ENCODE data around the gene SCRN2.
A peak's percentile ranks its signal among the peaks of the same experiment; 100 is the strongest.

The SCRN2 gene
- total RNA-seq, result 7.8 to 24.4 reads per million in 2 donors

DNA sequence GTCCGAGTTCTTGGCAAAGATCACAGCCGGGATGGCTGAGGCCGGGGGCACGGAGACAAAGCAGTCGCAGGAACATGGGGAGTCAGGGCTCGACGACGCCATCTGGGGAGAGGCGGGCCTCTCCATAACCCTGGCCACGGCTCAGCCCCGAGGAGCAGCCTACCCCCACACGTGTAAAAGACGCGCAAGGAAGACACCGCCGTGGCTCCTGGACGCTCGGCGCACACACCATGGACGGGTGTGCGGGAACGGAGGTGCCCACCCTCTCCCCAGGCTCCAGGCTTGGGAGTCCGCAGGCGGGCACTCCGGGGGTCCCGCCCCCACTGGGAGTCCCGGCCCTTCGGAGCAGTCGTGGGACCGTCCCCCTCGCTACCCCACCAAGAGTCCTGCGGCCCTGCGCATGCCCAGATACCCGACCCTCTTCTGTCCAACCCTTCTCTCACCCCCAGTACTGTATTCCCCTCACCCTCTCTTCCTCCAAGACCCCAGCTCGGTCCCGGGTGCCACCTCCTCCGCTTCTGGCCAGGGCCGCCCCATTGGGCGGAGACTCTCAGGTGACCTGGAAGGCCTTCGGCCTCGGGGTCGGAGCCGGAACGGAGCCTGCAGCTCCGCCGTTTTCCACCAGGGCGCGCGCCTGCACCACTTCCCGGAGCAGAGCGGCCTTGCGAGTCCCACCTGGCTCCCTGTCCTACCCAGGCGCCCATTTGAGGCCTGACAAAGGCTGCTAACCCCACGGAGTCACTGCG is at the start of gene SCRN2:
Gene SCRN2, minus strand, starts transcription at position 532 of the 746 bp plus-strand sequence. Its CDS starts 430 bp downstream, at position 102.
- DNase-seq, result peak; percentile 72 to 86 (median 75)

DNA sequence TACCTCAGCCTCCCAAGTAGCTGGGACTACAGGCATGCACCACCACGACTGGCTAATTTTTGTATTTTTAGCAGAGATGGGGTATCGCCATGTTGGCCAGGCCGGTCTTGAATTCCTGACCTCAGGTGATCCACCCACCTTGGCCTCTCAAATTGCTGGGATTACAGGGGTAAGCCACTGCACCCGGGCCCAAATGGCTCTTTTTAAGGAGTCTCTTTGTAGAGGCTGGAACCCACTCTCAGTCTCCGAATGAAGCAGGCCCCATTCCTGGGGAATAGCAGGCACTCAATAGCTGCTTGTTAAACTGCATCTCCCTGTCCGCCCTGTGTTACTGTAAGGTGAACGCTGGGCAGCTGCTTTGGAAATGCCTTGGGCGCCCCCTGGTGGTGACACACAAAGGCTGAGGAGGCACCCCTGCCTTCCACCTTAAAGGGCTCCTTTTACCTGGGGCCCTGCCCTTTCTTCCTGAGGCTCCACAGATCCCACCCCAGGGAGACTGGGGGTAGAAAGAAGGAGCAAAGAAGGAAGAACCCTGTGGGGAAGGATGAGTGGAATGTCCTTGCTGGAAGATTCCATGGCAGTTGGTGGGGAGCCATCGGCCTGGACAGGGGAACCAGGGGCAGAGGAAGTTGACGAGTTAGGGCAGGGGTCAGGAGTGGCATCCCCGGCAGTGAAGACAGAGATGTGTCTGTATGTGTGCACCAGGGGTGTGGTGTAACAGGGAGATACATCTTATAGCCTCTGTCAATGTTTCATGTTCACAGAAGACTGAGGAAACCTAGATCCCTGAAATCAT is 48.9 kb upstream of the SCRN2 start:
- DNase-seq, result peak; percentile 71 to 89 (median 86)

DNA sequence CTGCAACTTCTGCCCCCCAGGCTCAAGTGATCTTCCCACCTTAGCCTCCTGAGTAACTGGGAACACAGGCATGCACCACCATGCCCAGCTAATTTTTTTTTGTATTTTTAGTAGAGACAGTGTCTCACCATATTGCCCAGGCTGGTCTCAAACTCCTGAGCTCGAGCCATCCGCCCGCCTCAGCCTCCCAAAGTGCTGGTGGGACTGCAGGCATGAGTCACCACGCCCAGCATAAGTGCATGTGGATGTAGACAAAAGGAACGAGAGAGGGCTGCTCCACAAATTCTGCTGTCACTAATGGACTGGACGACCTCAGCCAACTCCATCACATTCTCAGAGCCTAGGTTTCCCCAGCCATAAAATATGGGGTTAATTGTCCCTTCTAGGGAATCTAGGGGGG is 47.2 kb upstream of the SCRN2 start:
- no peak for DNase-seq

DNA sequence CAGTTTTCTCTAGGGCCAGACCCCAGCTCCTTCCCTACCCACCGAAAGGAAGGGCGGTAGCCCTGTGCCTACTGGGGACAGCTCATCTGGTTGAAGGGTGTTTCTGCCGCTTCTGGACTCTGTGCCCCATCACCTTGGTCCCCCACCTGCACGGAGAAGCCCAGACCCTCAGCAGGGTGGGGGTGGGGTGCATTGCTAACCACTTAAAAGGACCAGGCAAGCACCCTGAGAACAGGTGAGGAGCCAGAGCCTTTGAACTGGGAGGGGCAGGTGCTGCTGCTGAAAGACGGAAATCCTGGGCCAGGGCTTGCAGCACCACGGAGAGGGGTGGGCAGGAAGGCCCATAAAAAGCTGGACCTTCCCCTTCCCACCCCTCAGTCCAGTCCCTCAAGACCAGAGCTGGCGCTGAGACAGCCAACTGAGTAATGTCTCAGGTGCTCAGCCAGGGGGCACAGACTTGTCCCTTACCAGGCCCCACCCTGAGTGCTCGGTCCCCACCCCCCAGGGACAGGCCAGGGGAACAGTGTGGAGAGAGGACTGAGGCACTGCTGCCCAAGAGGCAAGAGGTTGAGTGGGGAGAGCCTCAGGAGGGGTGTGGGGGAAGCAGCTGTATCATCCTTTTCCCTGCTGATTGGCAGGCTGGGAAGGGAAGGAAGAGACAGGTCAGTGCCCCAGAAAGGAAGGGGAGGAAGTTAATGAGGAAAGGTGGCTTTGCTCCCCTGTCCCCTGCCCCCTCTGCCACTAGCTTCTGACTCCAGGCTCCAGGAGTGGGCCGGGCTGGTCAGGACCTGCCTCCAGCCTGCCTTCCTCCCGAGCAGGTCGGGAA is 44.0 kb upstream of the SCRN2 start:
- DNase-seq, result no peak

DNA sequence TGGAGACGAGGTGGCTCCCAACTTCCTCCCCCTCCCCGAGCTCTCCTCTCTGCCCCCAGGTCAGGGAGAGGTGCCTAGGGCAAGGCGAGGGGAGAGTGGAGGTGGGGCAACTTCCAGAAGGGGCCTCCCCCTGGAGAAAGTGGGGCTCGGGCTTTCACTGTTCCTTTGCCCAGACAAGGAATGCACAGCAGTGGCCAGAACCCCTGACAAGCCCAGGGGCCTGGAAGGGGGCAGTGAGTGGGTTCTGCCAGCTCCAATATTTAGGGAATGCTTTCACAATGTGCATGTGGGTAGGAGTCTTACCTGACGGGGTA is 43.3 kb upstream of the SCRN2 start:
- DNase-seq, result no peak

DNA sequence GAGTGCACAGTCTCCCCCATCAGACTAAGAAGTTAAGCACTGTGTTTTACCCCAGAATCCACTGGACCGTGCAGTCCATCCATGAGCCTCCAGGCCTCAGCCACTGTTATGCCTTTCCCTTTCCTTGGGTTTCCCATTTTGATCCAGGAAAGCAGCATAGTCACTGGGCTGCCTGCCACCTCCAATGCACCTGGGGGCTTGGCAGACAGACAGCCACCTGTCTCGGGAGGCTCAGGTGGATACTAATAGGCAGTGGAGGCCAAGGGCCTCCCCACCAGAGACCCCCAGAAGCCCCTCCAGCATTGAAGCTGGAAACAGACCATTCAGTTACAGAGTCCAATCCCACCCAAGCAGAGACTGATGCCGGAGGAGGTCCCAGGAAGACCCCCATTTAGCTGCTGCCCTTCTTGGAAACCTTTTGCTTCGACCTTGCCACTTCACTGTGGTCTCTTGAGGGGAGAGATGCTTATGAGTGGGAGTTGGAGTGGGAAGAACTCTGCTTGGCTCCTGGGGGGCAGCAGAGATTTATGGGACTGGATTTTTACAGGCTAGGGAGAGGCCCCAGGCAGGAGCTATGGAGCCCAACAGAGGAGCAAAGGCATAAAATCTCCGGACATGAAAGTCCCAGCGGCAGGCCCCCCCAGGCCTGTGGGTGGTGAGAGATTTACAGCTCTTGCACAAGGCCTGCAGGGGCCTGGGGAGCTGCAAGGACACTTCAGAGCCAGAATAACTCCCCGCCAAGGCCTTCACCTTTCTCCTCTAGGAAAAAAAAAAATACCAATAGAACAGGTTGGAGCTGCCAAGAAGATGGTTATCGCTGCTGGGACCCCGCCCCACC is 42.7 kb upstream of the SCRN2 start:
- DNase-seq, result no peak

DNA sequence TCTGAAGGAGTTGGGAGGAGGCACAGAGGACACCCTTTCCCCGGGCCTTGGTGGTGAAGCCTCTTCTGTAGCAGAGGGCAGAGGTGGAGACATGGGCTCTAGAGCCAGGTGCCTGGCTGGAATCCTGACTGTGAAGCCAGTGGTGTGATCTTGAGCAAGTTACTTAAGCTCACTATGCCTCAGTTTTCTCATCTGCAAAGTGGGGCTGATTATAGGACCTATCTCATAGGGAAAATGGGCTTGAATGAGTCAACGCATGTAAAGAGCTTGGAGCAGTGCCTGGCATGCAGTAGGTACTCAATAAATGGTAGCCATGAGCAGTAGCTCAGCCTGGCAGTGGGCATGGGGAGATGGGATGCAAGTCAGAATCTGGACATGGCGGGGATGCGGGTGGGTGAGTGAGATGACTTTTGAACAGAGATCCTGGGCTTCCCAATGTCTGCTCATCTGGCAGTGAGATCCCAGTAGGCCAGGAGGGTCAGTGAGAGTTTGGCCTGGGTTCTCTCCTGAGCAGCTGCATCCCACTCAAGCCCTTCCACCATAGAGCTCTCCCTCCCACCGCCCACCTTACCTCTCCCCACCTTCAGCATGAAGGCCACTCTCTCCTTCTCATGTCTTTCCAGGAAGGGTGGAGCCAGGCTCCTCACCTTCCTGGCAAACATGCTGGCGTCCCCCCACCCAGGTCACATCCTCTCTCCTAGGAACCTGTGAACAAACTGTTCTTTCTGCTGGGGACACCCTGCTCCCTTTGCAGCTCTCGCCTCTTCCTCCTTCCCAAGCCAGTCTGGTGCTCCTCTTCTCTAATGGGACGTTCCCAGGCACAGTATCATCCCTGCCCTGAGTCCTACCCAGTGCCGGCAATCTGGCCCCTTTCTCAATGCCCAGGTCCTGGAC is 41.9 kb upstream of the SCRN2 start:
- DNase-seq, result no peak

DNA sequence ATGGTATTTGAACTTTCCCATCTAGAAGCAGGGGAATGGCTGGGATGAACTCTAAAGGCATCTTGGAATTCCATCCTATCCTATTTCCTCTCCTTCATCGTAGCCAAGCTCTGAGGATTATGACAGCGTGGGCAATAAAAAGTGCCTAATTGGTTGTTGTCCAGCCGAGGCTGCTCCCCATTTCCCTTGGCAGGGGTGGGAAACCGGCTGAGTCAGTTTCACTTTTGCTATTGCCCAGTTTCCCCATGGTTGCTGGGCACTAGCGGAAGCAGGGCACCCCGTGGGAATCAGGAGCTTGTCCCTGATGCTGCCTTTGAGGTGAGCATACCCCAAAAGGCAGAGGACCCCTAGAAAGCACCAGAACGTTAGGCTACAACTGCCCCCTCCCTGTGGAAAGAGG is 41.2 kb upstream of the SCRN2 start:
- no peak for DNase-seq

DNA sequence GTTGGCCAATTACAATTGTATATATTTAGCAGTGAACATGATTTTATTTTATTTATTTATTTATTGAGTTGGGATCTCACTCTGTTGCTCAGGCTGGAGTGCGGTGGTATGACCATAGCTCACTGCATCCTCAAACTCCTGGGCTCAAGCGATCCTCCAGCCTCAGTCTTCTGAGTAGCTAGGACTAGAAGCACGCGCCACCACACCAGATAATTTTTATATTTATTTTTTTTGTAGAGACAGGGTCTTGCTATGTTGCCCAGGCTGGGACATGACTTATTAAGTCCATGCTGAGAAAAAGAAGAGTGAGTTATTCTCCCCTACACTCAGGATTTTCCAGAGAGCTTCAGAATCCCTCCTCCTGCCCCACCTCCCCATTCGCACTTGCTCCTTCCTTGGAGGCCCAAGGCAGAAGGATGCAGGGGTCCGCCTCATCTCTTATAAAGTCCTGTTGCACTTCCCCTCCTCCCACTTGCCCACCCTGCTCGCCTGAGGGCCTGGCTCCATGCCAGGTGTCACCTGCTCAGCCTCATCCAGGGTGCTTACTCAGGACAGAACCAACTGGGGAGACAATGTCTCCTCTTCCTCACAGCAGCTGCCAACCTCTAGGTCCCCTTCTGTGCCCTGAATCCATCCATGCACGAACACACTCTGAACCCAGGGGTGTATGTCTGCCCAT is 38.8 kb upstream of the SCRN2 start:
- DNase-seq, result no peak

DNA sequence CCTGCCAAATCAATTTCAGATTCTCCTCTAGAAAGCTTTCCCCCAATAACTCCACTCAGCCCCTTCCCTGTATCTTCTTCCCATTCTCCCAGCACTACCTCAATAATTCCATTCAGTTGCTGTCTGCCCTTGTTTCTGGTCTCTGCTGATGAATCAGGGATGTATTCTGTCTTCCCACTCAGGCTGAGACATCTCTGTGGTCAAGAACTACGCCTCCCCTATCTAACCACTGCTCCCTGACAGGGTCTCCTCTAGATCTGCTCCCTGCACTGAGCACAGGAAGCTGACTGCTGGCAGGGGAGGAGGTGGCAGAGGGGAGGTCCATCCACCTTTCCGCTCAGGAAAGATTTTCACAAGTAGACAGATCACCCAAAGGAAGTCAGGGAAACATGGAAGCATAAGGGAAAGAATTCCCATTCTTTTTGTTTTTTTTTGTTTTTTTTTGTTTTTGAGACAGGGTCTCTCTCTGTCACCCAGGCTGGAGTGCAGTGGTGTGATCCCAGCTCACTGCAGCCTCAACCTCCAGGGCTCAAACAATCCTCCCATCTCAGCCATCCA is 38.0 kb upstream of the SCRN2 start:
- DNase-seq, result no peak

DNA sequence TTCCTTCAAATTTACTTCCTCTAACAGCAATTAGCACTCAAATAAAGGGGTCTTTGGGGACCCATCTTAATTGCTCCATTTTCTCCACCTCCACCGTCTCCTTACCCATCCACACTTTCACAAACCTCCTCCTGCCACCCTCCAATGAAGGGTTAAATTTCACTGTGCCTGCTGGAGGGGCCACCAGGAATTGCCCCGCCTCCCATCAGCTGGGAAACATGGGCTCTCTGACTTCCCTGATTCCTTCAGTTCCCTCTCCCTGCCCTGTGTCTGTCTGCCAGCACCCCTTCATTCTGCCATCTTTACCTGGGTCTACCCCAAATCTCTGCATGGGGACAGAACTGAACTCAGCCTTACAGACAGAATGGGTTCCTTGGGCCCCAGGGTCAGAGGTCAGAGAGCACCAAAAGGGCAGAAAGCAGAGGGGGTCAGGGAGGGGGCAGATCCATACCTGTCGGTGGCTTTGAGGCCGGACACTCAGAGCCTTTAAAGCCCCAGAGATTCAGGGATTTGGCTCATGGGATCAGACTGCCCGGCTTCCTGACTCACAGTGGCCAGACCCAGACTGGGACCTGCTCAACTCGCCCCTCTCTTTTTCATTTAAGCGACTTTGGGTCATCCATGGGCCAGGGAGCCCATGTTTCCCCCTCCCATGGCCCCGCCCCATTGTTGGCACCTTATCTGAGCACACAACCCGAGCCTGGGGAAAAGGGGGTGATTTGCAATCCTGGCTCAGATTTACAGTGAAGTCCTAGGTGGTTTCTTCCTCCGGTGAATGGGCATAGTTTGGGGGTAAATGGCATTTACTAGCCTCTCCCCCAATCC is 37.3 kb upstream of the SCRN2 start:
- no peak for DNase-seq

DNA sequence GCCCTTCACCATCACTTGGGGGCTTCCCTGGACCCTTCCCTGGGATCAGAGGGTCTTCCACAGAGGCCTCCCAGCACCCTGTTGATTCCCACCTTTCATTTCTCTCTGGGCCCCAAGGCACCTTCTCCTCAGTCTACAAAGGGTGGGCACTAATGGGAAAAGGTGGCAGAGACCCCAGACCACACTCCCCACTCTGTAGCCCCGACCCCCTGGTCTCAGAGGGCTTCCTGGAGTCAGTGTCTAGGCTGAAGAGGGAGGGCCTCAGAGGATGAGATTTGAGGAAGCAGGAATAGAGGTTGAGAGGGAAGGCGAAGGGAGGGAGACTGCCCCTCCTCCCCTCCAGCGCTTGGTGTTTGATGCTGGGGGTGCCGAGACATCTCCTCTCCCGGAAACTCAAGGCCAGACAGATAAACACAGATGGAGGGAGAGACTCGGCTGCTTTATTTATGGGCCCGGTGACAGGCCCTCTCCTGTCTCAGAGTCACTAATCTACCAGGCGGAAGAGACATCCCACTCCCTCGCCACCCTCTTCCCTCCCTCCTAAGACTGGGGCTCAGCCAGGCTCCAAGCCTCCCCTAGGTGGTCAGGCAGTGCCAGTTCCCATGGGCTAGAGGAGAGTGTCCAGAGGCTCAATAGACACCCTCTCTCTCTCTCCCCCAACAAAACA is 36.4 kb upstream of the SCRN2 start:
- DNase-seq, result no peak

DNA sequence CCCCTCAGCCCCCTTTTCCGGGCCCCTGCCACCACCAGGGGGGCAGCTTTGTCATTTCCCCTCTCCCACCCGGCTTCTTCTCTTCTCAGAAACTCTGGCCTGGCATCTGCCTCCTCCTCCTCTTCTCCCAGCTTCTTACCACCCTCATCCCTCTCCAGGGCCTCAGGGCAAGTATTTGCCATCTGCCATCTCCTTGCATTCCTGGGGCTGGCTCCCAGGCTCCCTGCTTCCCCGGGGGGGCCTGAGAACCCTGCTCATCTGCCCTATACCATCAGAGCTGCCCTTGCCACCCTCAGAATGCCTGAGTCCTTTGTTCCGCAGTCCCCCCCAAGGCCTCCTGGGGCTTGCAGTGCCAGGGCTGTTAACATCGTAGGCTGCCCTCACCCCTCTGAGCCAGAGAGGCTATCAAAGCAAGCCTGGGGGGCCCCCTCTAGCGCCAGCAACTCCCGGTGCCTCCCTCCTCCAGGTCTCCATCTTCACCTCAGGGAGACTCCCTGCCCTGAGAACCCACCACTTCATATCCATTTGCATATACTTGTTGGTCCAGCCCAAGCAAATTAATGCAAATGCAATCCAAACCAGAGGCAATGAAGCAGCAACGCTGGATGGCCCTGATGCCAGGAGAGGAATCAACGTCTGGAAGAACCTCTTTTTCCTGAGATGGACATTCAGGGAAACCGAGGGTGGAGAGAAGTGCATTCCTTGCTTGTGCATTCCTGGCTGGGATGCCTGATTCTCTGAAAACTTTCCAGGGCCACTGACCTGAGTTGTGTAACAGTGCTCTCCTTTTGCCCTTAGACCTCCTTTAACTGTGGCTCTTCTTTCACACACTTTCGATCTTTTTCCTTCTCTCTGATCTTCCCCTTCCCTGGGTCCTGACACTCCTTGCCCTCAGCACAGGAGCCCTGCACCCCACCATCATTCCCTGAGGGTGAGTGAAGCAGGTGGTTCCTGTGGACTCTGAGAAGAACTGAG is 34.2 kb upstream of the SCRN2 start:
- no peak for DNase-seq

DNA sequence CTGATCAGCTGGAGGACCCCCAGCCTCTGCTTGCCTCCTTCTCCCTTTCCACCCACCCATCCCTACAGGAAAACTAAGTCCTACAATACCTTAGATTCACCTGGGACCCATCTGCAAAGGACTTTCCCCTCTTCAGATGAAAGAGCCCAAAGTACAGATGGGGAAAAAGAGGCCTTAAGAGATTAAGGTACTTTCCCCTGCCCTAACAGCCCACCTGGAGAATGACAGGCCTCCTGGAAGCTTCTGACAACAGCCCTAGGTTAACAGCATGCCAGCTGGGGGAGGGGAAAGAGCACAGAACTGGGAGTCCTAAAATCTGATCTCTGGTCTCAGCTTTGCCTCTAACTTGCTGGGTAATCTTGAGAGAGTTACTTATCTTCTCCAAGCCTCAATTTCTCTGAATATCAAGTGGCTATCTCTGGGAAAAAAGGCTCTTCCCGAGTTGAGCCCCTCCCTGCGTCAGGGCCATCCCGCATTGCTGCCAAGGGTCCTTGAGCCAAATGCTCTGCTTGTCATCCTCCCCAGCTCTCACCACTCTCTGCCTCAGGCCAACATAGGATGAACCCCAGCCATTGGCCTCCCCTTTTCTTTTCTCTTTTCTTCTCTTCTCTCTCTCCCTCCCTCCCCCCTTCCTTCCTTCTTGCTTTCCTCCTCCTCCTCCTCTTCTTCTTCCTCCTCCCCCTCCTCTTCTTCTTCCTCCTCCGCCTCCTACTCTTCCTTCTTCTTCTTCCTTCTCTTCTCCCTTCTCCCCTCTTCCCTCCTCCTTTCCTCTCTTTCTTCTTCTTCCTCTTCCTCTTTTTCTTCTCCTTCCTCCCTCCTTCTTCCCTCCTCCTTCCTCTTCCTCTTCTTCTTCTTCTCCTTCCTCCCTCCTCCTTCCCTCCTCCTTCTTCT is 32.4 kb upstream of the SCRN2 start:
- no peak for DNase-seq

DNA sequence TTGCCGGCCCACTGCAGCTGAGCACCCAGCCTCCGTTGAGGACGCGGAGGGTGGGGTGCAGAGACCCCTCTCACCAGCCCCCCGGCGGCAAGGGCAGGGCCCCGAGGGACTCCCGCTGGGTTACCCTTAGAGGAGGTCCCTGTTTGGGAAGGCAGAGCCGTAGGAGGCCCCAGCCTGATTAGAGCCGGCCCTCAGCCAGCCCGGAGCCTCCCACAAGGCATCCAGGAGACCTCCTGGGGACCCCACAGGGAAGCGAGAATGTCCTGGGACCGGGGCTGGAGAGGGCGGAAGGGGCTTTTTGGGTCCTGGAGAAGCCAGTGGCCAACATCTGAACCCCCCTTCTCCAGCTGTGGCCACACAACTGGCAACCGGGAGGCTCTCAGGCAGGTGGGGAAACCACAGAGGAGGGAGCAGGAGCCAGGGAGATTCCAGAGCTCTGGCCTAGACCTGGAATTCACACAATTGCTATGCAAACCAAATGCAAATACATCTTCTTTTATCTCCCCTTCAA is 31.6 kb upstream of the SCRN2 start:
- no peak for DNase-seq

DNA sequence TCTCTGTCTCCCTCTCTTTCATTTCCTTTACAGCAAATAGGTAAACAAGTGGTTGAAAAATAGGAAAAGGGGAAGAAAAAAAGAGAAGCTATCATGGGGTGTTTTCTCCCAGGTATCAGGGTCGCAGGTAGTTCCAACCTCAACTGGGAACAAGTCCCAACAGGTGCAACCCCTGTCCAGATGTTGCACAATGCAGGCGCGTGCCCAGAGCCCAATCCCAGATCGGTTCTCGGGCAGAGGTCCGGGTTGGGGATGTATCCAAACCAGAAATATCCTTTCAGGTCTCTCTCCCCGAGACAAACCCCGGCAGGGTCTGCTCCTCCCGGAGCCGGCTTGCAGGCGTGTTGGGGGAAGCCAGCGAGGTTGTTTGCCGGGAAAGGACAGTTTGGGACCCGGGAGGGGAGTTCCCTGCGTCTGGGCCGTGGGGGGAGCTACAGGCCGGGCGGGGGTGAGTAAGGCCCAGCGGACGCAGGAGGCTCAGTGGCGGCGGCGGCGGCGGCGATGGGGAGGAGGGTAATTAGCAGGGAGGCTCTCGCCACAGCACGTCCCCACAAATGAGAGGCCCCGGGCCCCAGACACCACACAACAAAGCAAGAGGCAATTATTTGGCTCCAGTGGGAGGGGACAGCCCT is 31.1 kb upstream of the SCRN2 start:
- no peak for DNase-seq

Data from T-helper 2 cell (primary cell).